Adipocyte (in vitro differentiated cells): ENCODE results near the gene SPIN1.

Experiments
- DNase-seq: peaks from one replicate; pipeline ENCODE4 v3.0.0-alpha.2; 2015; ENCODE audit warnings: low read depth
- H3K27me3 ChIP-seq: replicated peaks from 2 replicates; pipeline ENCODE4 v1.7.0; 2013; ENCODE audit warnings: mild to moderate bottlenecking, low read length, moderate library complexity; ENCODE audit not compliant: control insufficient read depth, insufficient read depth
- H3K36me3 ChIP-seq: 2 replicates; pipeline ENCODE4 v1.7.0; 2013; ENCODE audit warnings: low read length, mild to moderate bottlenecking, moderate library complexity; ENCODE audit not compliant: control insufficient read depth, insufficient read depth, severe bottlenecking
- H3K4me1 ChIP-seq: 2 replicates; pipeline ENCODE4 v1.7.0; 2013; ENCODE audit warnings: mild to moderate bottlenecking, low read length, moderate library complexity; ENCODE audit not compliant: control insufficient read depth, insufficient read depth
- H3K4me3 ChIP-seq: 2 replicates; pipeline ENCODE4 v1.7.0; 2013; ENCODE audit warnings: mild to moderate bottlenecking, low read length, moderate library complexity
- H3K9ac ChIP-seq: 2 replicates; pipeline ENCODE4 v1.7.0; 2013; ENCODE audit warnings: mild to moderate bottlenecking, low read length, moderate library complexity
- H3K9me3 ChIP-seq: 2 replicates; pipeline ENCODE4 v1.7.0; 2013; ENCODE audit warnings: mild to moderate bottlenecking, low read length, moderate library complexity; ENCODE audit not compliant: control insufficient read depth

SPIN1 gene

GRCh38 chr9:88414298-88414697, 26.1 kb downstream of the SPIN1 start:
- DNase-seq = no peak
- H3K36me3 ChIP-seq = peaks cover 7% of the 10 kb centered on the region
- no peak overlapping the region for H3K4me3 ChIP-seq
- H3K9ac ChIP-seq = no peak overlapping the region
- H3K4me1 ChIP-seq = no peaks in the 10 kb centered on the region
- H3K9me3 ChIP-seq = peaks cover 16% of the 10 kb centered on the region
- no peaks in the 10 kb centered on the region for H3K27me3 ChIP-seq

- H3K4me1 ChIP-seq = no peaks in the 10 kb centered on the region
- H3K27me3 ChIP-seq = no peaks in the 10 kb centered on the region
- H3K36me3 ChIP-seq = peaks cover 10% of the 10 kb centered on the region
- H3K4me3 ChIP-seq = no peak overlapping the region
- H3K9me3 ChIP-seq = peaks cover 26% of the 10 kb centered on the region
- DNase-seq = no peak
- H3K9ac ChIP-seq = no peak overlapping the region
Measured at GRCh38 chr9:88418025-88418424, 29.8 kb downstream of the SPIN1 start.

GRCh38 chr9:88418715-88419540, 30.7 kb downstream of the SPIN1 start:
- DNase-seq = no peak
- Histone ChIP-seq H3K9ac (no peak overlapping the region), H3K4me1 (no peaks in the 10 kb centered on the region), H3K9me3 (peaks cover 22% of the 10 kb centered on the region), H3K36me3 (peaks cover 10% of the 10 kb centered on the region), H3K4me3 (no peak overlapping the region), H3K27me3 (no peaks in the 10 kb centered on the region)

- H3K27me3 ChIP-seq = no peaks in the 10 kb centered on the region
- peaks cover 10% of the 10 kb centered on the region for H3K36me3 ChIP-seq
- H3K4me1 ChIP-seq = no peaks in the 10 kb centered on the region
- no peak for DNase-seq
- H3K9ac ChIP-seq = no peak overlapping the region
- H3K9me3 ChIP-seq = peaks cover 18% of the 10 kb centered on the region
- peak overlapping the region; percentile 3 for H3K4me3 ChIP-seq
Measured at GRCh38 chr9:88420227-88420626, 32.0 kb downstream of the SPIN1 start.

GRCh38 chr9:88421348-88421747, 33.1 kb downstream of the SPIN1 start:
- peaks cover 18% of the 10 kb centered on the region for H3K9me3 ChIP-seq
- DNase-seq = no peak
- H3K36me3 ChIP-seq = peaks cover 10% of the 10 kb centered on the region
- H3K4me1 ChIP-seq = peaks cover 8% of the 10 kb centered on the region
- no peaks in the 10 kb centered on the region for H3K27me3 ChIP-seq
- H3K4me3 ChIP-seq = no peak overlapping the region
- no peak overlapping the region for H3K9ac ChIP-seq

- Histone ChIP-seq H3K9me3 (no peaks in the 10 kb centered on the region), H3K4me3 (peak overlapping the region; percentile 25), H3K36me3 (peaks cover 16% of the 10 kb centered on the region), H3K27me3 (no peaks in the 10 kb centered on the region), H3K4me1 (peaks cover 9% of the 10 kb centered on the region), H3K9ac (no peak overlapping the region)
- DNase-seq = no peak
Measured at GRCh38 chr9:88425538-88425950, 37.3 kb downstream of the SPIN1 start.

- Histone ChIP-seq H3K9me3 (no peaks in the 10 kb centered on the region), H3K4me3 (no peak overlapping the region), H3K9ac (no peak overlapping the region), H3K4me1 (peaks cover 9% of the 10 kb centered on the region), H3K27me3 (no peaks in the 10 kb centered on the region), H3K36me3 (peaks cover 10% of the 10 kb centered on the region)
- DNase-seq = no peak
Measured at GRCh38 chr9:88426651-88427050, 38.4 kb downstream of the SPIN1 start.

GRCh38 chr9:88429595-88430430, 41.6 kb downstream of the SPIN1 start:
- H3K4me1 ChIP-seq = peaks cover 9% of the 10 kb centered on the region
- H3K36me3 ChIP-seq = peaks cover 18% of the 10 kb centered on the region
- no peak overlapping the region for H3K4me3 ChIP-seq
- no peak overlapping the region for H3K9ac ChIP-seq
- DNase-seq = no peak
- no peaks in the 10 kb centered on the region for H3K9me3 ChIP-seq
- no peaks in the 10 kb centered on the region for H3K27me3 ChIP-seq

GRCh38 chr9:88433583-88434255, 45.5 kb downstream of the SPIN1 start:
- H3K9ac ChIP-seq = no peak overlapping the region
- no peaks in the 10 kb centered on the region for H3K27me3 ChIP-seq
- DNase-seq = peak; percentile 10
- H3K36me3 ChIP-seq = peaks cover 19% of the 10 kb centered on the region
- H3K4me3 ChIP-seq = no peak overlapping the region
- no peaks in the 10 kb centered on the region for H3K4me1 ChIP-seq
- H3K9me3 ChIP-seq = no peaks in the 10 kb centered on the region

- Histone ChIP-seq H3K9me3 (no peaks in the 10 kb centered on the region), H3K27me3 (no peaks in the 10 kb centered on the region), H3K36me3 (peaks cover 15% of the 10 kb centered on the region), H3K4me3 (no peak overlapping the region), H3K9ac (no peak overlapping the region), H3K4me1 (no peaks in the 10 kb centered on the region)
- peak; percentile 10 for DNase-seq
Measured at GRCh38 chr9:88435336-88435735, 47.1 kb downstream of the SPIN1 start.

- no peak overlapping the region for H3K9ac ChIP-seq
- no peak overlapping the region for H3K4me3 ChIP-seq
- no peaks in the 10 kb centered on the region for H3K27me3 ChIP-seq
- no peaks in the 10 kb centered on the region for H3K4me1 ChIP-seq
- H3K36me3 ChIP-seq = peaks cover 15% of the 10 kb centered on the region
- no peak for DNase-seq
- no peaks in the 10 kb centered on the region for H3K9me3 ChIP-seq
Measured at GRCh38 chr9:88436379-88436778, 48.1 kb downstream of the SPIN1 start.
